H9 (cell line): Measurements from ENCODE around the gene RAB3A. TPM values are rescaled to one million over a fixed set of nuclear protein-coding genes. Genes with fewer than 3 reads are reported as not detected.

ENCODE experiments used
- DNase-seq: peaks from one replicate; pipeline ENCODE4 v3.0.0-alpha.2; 2017
- H2AFZ ChIP-seq: one replicate; pipeline ENCODE4 v1.6.1; 2013; ENCODE audit warnings: mild to moderate bottlenecking, low read length, control low read depth, moderate library complexity
- H2AK5ac ChIP-seq: 2 replicates; pipeline ENCODE4 v1.6.1; 2013; ENCODE audit warnings: low read length, control low read depth, mixed read lengths; ENCODE audit not compliant: insufficient read length
- H2BK120ac ChIP-seq: one replicate; pipeline ENCODE4 v1.6.1; 2013; ENCODE audit warnings: low read depth, mild to moderate bottlenecking, low read length, control low read depth, inconsistent platforms; ENCODE audit not compliant: poor library complexity, severe bottlenecking
- H2BK12ac ChIP-seq: 2 replicates; pipeline ENCODE4 v1.6.1; 2013; ENCODE audit warnings: low read length, control low read depth, mixed read lengths, low read depth; ENCODE audit not compliant: insufficient read length
- H2BK15ac ChIP-seq: 2 replicates; pipeline ENCODE4 v1.6.1; 2013; ENCODE audit warnings: low read depth, low read length, control low read depth
- H2BK20ac ChIP-seq: one replicate; pipeline ENCODE4 v1.6.1; 2013; ENCODE audit warnings: low read depth, mild to moderate bottlenecking, low read length, control low read depth, inconsistent platforms; ENCODE audit not compliant: poor library complexity, severe bottlenecking
- H2BK5ac ChIP-seq: 2 replicates; pipeline ENCODE4 v1.6.1; 2013; ENCODE audit warnings: low read length, control low read depth, mixed read lengths; ENCODE audit not compliant: insufficient read length
- H3K14ac ChIP-seq: 2 replicates; pipeline ENCODE4 v1.6.1; 2013; ENCODE audit warnings: low read length, control low read depth; ENCODE audit not compliant: insufficient read depth
- H3K18ac ChIP-seq: 2 replicates; pipeline ENCODE4 v1.6.1; 2013; ENCODE audit warnings: low read depth, mild to moderate bottlenecking, mixed read lengths, low read length, control low read depth; ENCODE audit not compliant: insufficient read length
- H3K23ac ChIP-seq: 2 replicates; pipeline ENCODE4 v1.6.1; 2013; ENCODE audit warnings: low read length, control low read depth, mixed read lengths, low read depth; ENCODE audit not compliant: insufficient read length
- H3K23me2 ChIP-seq: 2 replicates; pipeline ENCODE4 v1.6.1; 2013; ENCODE audit warnings: low read depth, mild to moderate bottlenecking, mixed read lengths, low read length, control low read depth; ENCODE audit not compliant: insufficient read length, poor library complexity, severe bottlenecking
- H3K27ac ChIP-seq: 2 replicates; pipeline ENCODE4 v1.5.1; 2013; ENCODE audit warnings: low read length, control low read depth, mixed read lengths, low read depth; ENCODE audit not compliant: insufficient read length
- H3K27me3 ChIP-seq: 2 replicates; pipeline ENCODE4 v1.6.1; 2013; ENCODE audit warnings: low read length, control low read depth, inconsistent platforms; ENCODE audit not compliant: insufficient read depth
- H3K4ac ChIP-seq: 2 replicates; pipeline ENCODE4 v1.6.1; 2013; ENCODE audit warnings: low read depth, mild to moderate bottlenecking, control low read depth, inconsistent platforms, low read length, moderate library complexity
- H3K4me1 ChIP-seq: 2 replicates; pipeline ENCODE4 v1.6.1; 2013; ENCODE audit warnings: low read length, control low read depth, inconsistent platforms; ENCODE audit not compliant: insufficient read depth
- H3K4me2 ChIP-seq: 2 replicates; pipeline ENCODE4 v1.6.1; 2013; ENCODE audit warnings: low read length, control low read depth, mixed read lengths; ENCODE audit not compliant: insufficient read length, insufficient read depth
- H3K56ac ChIP-seq: 2 replicates; pipeline ENCODE4 v1.6.1; 2013; ENCODE audit warnings: low read depth, mild to moderate bottlenecking, mixed read lengths, low read length, control low read depth; ENCODE audit not compliant: insufficient read length
- H3K79me1 ChIP-seq: 2 replicates; pipeline ENCODE4 v1.6.1; 2013; ENCODE audit warnings: low read depth, mild to moderate bottlenecking, moderate library complexity, low read length, control low read depth, inconsistent platforms; ENCODE audit not compliant: insufficient read depth, poor library complexity, severe bottlenecking
- H3K79me2 ChIP-seq: 2 replicates; pipeline ENCODE4 v1.6.1; 2013; ENCODE audit warnings: low read length, control low read depth, inconsistent platforms; ENCODE audit not compliant: insufficient read depth
- H3K9ac ChIP-seq: 2 replicates; pipeline ENCODE4 v1.6.1; 2013; ENCODE audit warnings: low read length, control low read depth, mixed read lengths; ENCODE audit not compliant: insufficient read length; ENCODE audit errors: extremely low read depth
- H3K9me3 ChIP-seq: one replicate; pipeline ENCODE4 v1.6.1; 2013; ENCODE audit warnings: low read depth, low read length, inconsistent platforms; ENCODE audit not compliant: control insufficient read depth
- H3T11ph ChIP-seq: one replicate; pipeline ENCODE4 v1.6.1; 2013; ENCODE audit warnings: mild to moderate bottlenecking, low read length, control low read depth, inconsistent platforms
- H4K20me1 ChIP-seq: one replicate; pipeline ENCODE4 v1.6.1; 2013; ENCODE audit not compliant: control insufficient read depth, insufficient read length, insufficient read depth
- H4K5ac ChIP-seq: 2 replicates; pipeline ENCODE4 v1.6.1; 2013; ENCODE audit warnings: low read depth, mild to moderate bottlenecking, mixed read lengths, low read length, control low read depth; ENCODE audit not compliant: insufficient read length
- H4K8ac ChIP-seq: replicated peaks from 2 replicates; pipeline ENCODE4 v1.6.1; 2013; ENCODE audit warnings: low read length, control low read depth, mixed read lengths, low read depth; ENCODE audit not compliant: insufficient read length
- H4K91ac ChIP-seq: 2 replicates; pipeline ENCODE4 v1.6.1; 2013; ENCODE audit warnings: low read depth, mild to moderate bottlenecking, moderate library complexity, mixed read lengths, low read length, control low read depth; ENCODE audit not compliant: insufficient read length
- H3K27ac Mint-ChIP-seq, 3 experiments: 2 replicates in 2 of 3; 3 replicates in 1 of 3; pipeline ENCODE4 v1.8.0; 2020 to 2021; ENCODE audit warnings: mixed read lengths in 3 of 3, mild to moderate bottlenecking in 1 of 3, moderate library complexity in 1 of 3
- H3K27me3 Mint-ChIP-seq: 2 replicates; pipeline ENCODE4 v1.8.0; 2021; ENCODE audit warnings: low read depth, mild to moderate bottlenecking, moderate library complexity, mixed read lengths
- H3K36me3 Mint-ChIP-seq, 3 experiments: 2 replicates in 2 of 3; 3 replicates in 1 of 3; pipeline ENCODE4 v1.8.0; 2020 to 2021; ENCODE audit warnings: low read depth in 3 of 3, mixed read lengths in 3 of 3; ENCODE audit not compliant: insufficient read depth in 1 of 3
- H3K4me1 Mint-ChIP-seq, 2 experiments: 2 replicates each; pipeline ENCODE4 v1.8.0; 2020; ENCODE audit warnings: mixed read lengths in 2 of 2
- H3K4me3 Mint-ChIP-seq, 2 experiments: 2 replicates in 1 of 2; 3 replicates in 1 of 2; pipeline ENCODE4 v1.8.0; 2020 to 2021; ENCODE audit warnings: mild to moderate bottlenecking in 2 of 2, mixed read lengths in 2 of 2, moderate library complexity in 1 of 2
- H3K9me3 Mint-ChIP-seq, 2 experiments: 2 replicates in 1 of 2; 3 replicates in 1 of 2; pipeline ENCODE4 v1.8.0; 2020; ENCODE audit warnings: mild to moderate bottlenecking in 2 of 2, mixed read lengths in 2 of 2, moderate library complexity in 1 of 2
- WGBS: extraction: QIAGEN DNeasy Blood & Tissue Kit; methylation state at CpG from one replicate; pipeline ENCODE4 v1.1.7; 2013; ENCODE audit warnings: missing lambda C conversion rate, low lambda C conversion rate, mixed read lengths; ENCODE audit not compliant: insufficient read length; ENCODE audit errors: extremely low coverage; 5-methylcytosine and 5-hydroxymethylcytosine counted together
- total RNA-seq: library from RNA; stranded (reverse); gene quantifications from 2 replicates; pipeline ENCODE4 v1.2.1, GENCODE V29; 2021
- TF ChIP-seq, protein P1 (sequence below): fragments of 200-600 bp; sonication (generic); conservative IDR thresholded peaks from 3 replicates; pipeline ENCODE4 v1.8.0; 2021; ENCODE audit warnings: antibody characterized with exemption, mild to moderate bottlenecking

Gene RAB3A
- total RNA-seq, 1 experiment from 2014 or later = 6.8 TPM

DNA sequence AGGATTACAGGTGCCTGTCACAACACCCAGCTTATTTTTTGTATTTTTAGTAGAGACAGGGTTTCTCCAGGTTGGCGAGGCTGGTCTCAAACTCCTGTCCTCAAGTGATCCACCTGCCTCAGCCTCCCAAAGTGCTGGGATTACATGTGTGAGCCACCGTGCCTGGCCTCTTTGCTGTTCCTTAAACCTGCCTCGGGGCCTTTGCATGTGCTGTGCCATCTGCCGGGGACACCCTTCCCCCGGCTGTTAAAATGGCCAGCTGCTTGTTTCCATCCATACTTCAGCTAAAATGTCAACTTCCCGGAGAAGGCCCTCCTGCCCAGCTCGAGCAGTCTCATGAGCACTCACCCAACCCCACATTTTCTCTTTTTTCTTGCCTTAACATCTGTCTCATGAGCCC lies 41.5 kb upstream of the RAB3A start:
- no peak overlapping the region for H2BK12ac ChIP-seq

More for the DNA sequence above, 41.5 kb upstream of the RAB3A start:
- Histone ChIP-seq H3K9ac (no peak overlapping the region), H3K56ac (no peak overlapping the region), H3K79me1 (no peaks in the 10 kb centered on the region), H2BK120ac (no peak overlapping the region), H3K4ac (no peak overlapping the region), H3K23ac (no peak overlapping the region), H3K18ac (no peak overlapping the region), H3T11ph (no peak overlapping the region), H2AK5ac (no peak overlapping the region), H4K5ac (no peak overlapping the region), H4K8ac (no peak overlapping the region), H3K23me2 (no peaks in the 10 kb centered on the region), H3K14ac (no peak overlapping the region; the same call in 1 of the 2 replicates), H4K91ac (no peak overlapping the region), H2AFZ (no peak overlapping the region), H3K4me2 (no peak overlapping the region), H3K4me1 (no peaks in the 10 kb centered on the region), H2BK5ac (no peak overlapping the region), H2BK20ac (no peak overlapping the region), H2BK15ac (no peak overlapping the region), H3K27me3 (no peaks in the 10 kb centered on the region), H4K20me1 (no peaks in the 10 kb centered on the region), H3K9me3 (no peaks in the 10 kb centered on the region), H3K79me2 (no peaks in the 10 kb centered on the region), H3K27ac (no peak overlapping the region)
- H3K9me3 Mint-ChIP-seq = no peaks in the 10 kb centered on the region
- WGBS = no CpG with 5 or more reads among the region's 7 CpGs
- DNase-seq = no peak
- H3K36me3 Mint-ChIP-seq = no peaks in the 10 kb centered on the region
- H3K27ac Mint-ChIP-seq = no peak overlapping the region
- H3K4me1 Mint-ChIP-seq = peaks cover 0 to 7% of the 10 kb centered on the region in 2 experiments; a peak in 2 of 4 replicates
- TF ChIP-seq, protein P1, sequence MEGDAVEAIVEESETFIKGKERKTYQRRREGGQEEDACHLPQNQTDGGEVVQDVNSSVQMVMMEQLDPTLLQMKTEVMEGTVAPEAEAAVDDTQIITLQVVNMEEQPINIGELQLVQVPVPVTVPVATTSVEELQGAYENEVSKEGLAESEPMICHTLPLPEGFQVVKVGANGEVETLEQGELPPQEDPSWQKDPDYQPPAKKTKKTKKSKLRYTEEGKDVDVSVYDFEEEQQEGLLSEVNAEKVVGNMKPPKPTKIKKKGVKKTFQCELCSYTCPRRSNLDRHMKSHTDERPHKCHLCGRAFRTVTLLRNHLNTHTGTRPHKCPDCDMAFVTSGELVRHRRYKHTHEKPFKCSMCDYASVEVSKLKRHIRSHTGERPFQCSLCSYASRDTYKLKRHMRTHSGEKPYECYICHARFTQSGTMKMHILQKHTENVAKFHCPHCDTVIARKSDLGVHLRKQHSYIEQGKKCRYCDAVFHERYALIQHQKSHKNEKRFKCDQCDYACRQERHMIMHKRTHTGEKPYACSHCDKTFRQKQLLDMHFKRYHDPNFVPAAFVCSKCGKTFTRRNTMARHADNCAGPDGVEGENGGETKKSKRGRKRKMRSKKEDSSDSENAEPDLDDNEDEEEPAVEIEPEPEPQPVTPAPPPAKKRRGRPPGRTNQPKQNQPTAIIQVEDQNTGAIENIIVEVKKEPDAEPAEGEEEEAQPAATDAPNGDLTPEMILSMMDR = no peak
- peaks cover 19% of the 10 kb centered on the region for H3K27me3 Mint-ChIP-seq
- H3K4me3 Mint-ChIP-seq = no peak overlapping the region
